HG03097 (cell line): ENCODE data around the gene GABRQ.
"Not testable (repeated sequence)": the region's sequence is repeated elsewhere in the genome, so short reads cannot be mapped to it uniquely, and the experiment has no call there.

Source experiments
- ATAC-seq: cut with Tn5 transposase; IDR thresholded peaks from one replicate; pipeline ENCODE4 v1.9.1; 2021; ENCODE audit not compliant: unreplicated experiment, low FRiP score

GABRQ gene

GRCh38 chrX:152656890-152657289 is 19.2 kb downstream of the GABRQ start:
- ATAC-seq = no peak

GRCh38 chrX:152658302-152658701 is 20.6 kb downstream of the GABRQ start:
- no peak for ATAC-seq

GRCh38 chrX:152663086-152663485 is 25.4 kb downstream of the GABRQ start:
- no peak for ATAC-seq

- no peak for ATAC-seq
Observed at GRCh38 chrX:152674135-152674534, 36.4 kb downstream of the GABRQ start.

- ATAC-seq = not testable (repeated sequence)
Observed at GRCh38 chrX:152674652-152675051, 37.0 kb downstream of the GABRQ start.

GRCh38 chrX:152681012-152681411 is 43.3 kb downstream of the GABRQ start:
- ATAC-seq = not testable (repeated sequence)

GRCh38 chrX:152697952-152698931 is 60.5 kb downstream of the GABRQ start, which contains the start of gene MAGEA3:
TSS of gene MAGEA3 (plus strand) at chrX:152698794. CDS start at chrX:152700833, 2,039 bp downstream.
- ATAC-seq = not testable (repeated sequence)

- ATAC-seq = not testable (repeated sequence)
Observed at GRCh38 chrX:152700390-152700789, 62.7 kb downstream of the GABRQ start.

- ATAC-seq = not testable (repeated sequence)
Observed at GRCh38 chrX:152706500-152706899, 68.8 kb downstream of the GABRQ start.
